HepG2 (cell line): ENCODE data around the gene DNAJC5. TPM values are rescaled to one million over a fixed set of nuclear protein-coding genes. Genes with fewer than 3 reads are reported as not detected.

Experiments used
- ATAD3A ChIP-seq: sonication (generic); formaldehyde crosslinking; IDR thresholded peaks from 2 replicates; pipeline ENCODE4 v1.4.0; 2020; ENCODE audit warnings: missing genetic modification reagents
- BRCA1 ChIP-seq: sonication (generic); formaldehyde crosslinking; IDR thresholded peaks from 2 replicates; pipeline ENCODE4 v1.4.0; 2020; ENCODE audit warnings: missing genetic modification reagents
- CREM ChIP-seq, 2 experiments: sonication (generic) in 1 of 2; formaldehyde crosslinking in 1 of 2; IDR thresholded peaks; 2 replicates each; pipeline versions ENCODE4 v1.4.0 to v1.6.1; 2016 to 2020; ENCODE audit warnings: antibody characterized with exemption in 1 of 2, mild to moderate bottlenecking in 1 of 2, missing genetic modification reagents in 1 of 2
- E2F1 ChIP-seq: sonication (generic); formaldehyde crosslinking; IDR thresholded peaks from 2 replicates; pipeline ENCODE4 v1.5.0; 2020; ENCODE audit warnings: missing genetic modification reagents
- EP300 ChIP-seq, 3 experiments: sonication (generic) in 1 of 3; formaldehyde crosslinking in 1 of 3; IDR thresholded peaks; 2 replicates each; pipeline versions ENCODE4 v1.5.1 to v1.6.1; 2011 to 2020; ENCODE audit warnings: low read depth in 2 of 3, low read length in 2 of 3, borderline replicate concordance in 1 of 3, improper control_type of control experiment in 1 of 3, mild to moderate bottlenecking in 1 of 3, missing genetic modification reagents in 1 of 3, moderate library complexity in 1 of 3
- HMGXB3 ChIP-seq: sonication (generic); formaldehyde crosslinking; IDR thresholded peaks from 2 replicates; pipeline ENCODE4 v1.4.0; 2020; ENCODE audit warnings: missing genetic modification reagents, borderline replicate concordance
- IRF2 ChIP-seq: IDR thresholded peaks from 2 replicates; pipeline ENCODE4 v1.6.1; 2018; ENCODE audit warnings: missing genetic modification reagents, missing compliant biosample characterization
- PHB2 ChIP-seq: fragments of 450-650 bp; IDR thresholded peaks from 2 replicates; pipeline ENCODE4 v1.6.1; 2018; ENCODE audit not compliant: partially characterized antibody
- POGK ChIP-seq: sonication (generic); formaldehyde crosslinking; conservative IDR thresholded peaks from 2 replicates; pipeline ENCODE4 v1.8.0; 2022; ENCODE audit warnings: mild to moderate bottlenecking, moderate library complexity, missing genetic modification reagents
- SP140L ChIP-seq: sonication (generic); formaldehyde crosslinking; IDR thresholded peaks from 2 replicates; pipeline ENCODE4 v1.4.0; 2020; ENCODE audit warnings: missing genetic modification reagents, borderline replicate concordance
- TAF1 ChIP-seq: sonication (generic); formaldehyde crosslinking; IDR thresholded peaks from 2 replicates; pipeline ENCODE4 v1.4.0; 2020; ENCODE audit warnings: missing genetic modification reagents
- YEATS4 ChIP-seq: sonication (generic); formaldehyde crosslinking; IDR thresholded peaks from 2 replicates; pipeline ENCODE4 v1.4.0; 2020; ENCODE audit warnings: missing genetic modification reagents, borderline replicate concordance
- ZBTB2 ChIP-seq: sonication (generic); formaldehyde crosslinking; IDR thresholded peaks from 2 replicates; pipeline ENCODE4 v1.8.0; 2022; ENCODE audit warnings: low read depth, missing genetic modification reagents
- ZNF580 ChIP-seq: IDR thresholded peaks from 2 replicates; pipeline ENCODE4 v1.6.1; 2016; ENCODE audit warnings: low read depth, borderline replicate concordance
- ZNF784 ChIP-seq: sonication (generic); formaldehyde crosslinking; IDR thresholded peaks from 2 replicates; pipeline ENCODE4 v1.5.1; 2020; ENCODE audit warnings: missing genetic modification reagents, mild to moderate bottlenecking, borderline replicate concordance
- ZNF790 ChIP-seq: sonication (generic); formaldehyde crosslinking; IDR thresholded peaks from 2 replicates; pipeline ENCODE4 v1.8.0; 2022; ENCODE audit warnings: missing genetic modification reagents, mild to moderate bottlenecking, borderline replicate concordance
- polyA plus RNA-seq, 8 experiments: library from polyadenylated mRNA; depleted of rRNA in 3 of 8; stranded (reverse) in 7 of 8; unstranded in 1 of 8; fragments of >200 nt; fragmentation: Illumina TruSeq in 4 of 8; extraction: Trizol in 4 of 8; gene quantifications; 2 replicates each; pipeline versions ENCODE4 v1.2.1 to v1.2.3, GENCODE V29; 2011 to 2016; ENCODE audit warnings: low read depth in 4 of 8, missing spikeins in 1 of 8, mixed read lengths in 1 of 8; ENCODE audit not compliant: insufficient read depth in 1 of 8
- total RNA-seq, 5 experiments: library from RNA; depleted of rRNA; stranded (reverse); fragments of >200 nt; fragmentation: Illumina TruSeq; extraction: Trizol; gene quantifications; 2 replicates each; pipeline ENCODE4 v1.2.3, GENCODE V29; 2016; ENCODE audit warnings: low read depth in 1 of 5

DNAJC5 gene
- total and polyA plus RNA-seq, 2 of the 13 experiments (the other 11 are each of a cell fraction or from before 2014, with no cell fraction given): 42.8 to 64.5 TPM

- TF ChIP-seq YEATS4 (peak; percentile 85), ATAD3A (CRISPR knock-in tag) (0 out of 2 replicates have a peak, but pooled peaks have one; percentile 73), BRCA1 (CRISPR knock-in tag) (0 out of 2 replicates have a peak, but pooled peaks have one; percentile 57), CREM (IDR thresholded peaks at IDR 0.05) (peak; percentile 67), CREM (CRISPR knock-in tag; IDR thresholded peaks at IDR 0.05) (no peak), E2F1 (CRISPR knock-in tag) (peak; percentile 50; the same call in 1 of the 2 replicates), HMGXB3 (CRISPR knock-in tag) (peak; percentile 82), IRF2 (peak; percentile 51), TAF1 (peak; percentile 79), ZNF784 (CRISPR knock-in tag) (peak; percentile 93), ZNF580 (peak; percentile 42; the same call in 1 of the 2 replicates), POGK (peak; percentile 28; the same call in 1 of the 2 replicates), PHB2 (no peak), ZNF790 (CRISPR knock-in tag) (0 out of 2 replicates have a peak, but pooled peaks have one; percentile 49), SP140L (CRISPR knock-in tag) (no peak), EP300 (IDR thresholded peaks at IDR 0.05; ENCODE audit: low read depth in 2 of 2, low read length in 2 of 2) (peak in 1 of 2 experiments; percentile 16; a peak in 1 of 4 replicates), EP300 (CRISPR knock-in tag; IDR thresholded peaks at IDR 0.05; ENCODE audit: borderline replicate concordance) (no peak), ZBTB2 (CRISPR knock-in tag) (no peak)
Observed at GRCh38 chr20:63896264-63897105, 1.6 kb downstream of the DNAJC5 start (continued).
